HG03280 (cell line): ENCODE results near the gene BTBD18.
"Not testable (repeated sequence)": the region's sequence is repeated elsewhere in the genome, so short reads cannot be mapped to it uniquely, and the experiment has no call there.

Experiments
- ATAC-seq: cut with Tn5 transposase; IDR thresholded peaks from one replicate; pipeline ENCODE4 v1.9.1; 2021; ENCODE audit warnings: mild to moderate bottlenecking, moderate library complexity; ENCODE audit not compliant: unreplicated experiment

The BTBD18 gene

DNA sequence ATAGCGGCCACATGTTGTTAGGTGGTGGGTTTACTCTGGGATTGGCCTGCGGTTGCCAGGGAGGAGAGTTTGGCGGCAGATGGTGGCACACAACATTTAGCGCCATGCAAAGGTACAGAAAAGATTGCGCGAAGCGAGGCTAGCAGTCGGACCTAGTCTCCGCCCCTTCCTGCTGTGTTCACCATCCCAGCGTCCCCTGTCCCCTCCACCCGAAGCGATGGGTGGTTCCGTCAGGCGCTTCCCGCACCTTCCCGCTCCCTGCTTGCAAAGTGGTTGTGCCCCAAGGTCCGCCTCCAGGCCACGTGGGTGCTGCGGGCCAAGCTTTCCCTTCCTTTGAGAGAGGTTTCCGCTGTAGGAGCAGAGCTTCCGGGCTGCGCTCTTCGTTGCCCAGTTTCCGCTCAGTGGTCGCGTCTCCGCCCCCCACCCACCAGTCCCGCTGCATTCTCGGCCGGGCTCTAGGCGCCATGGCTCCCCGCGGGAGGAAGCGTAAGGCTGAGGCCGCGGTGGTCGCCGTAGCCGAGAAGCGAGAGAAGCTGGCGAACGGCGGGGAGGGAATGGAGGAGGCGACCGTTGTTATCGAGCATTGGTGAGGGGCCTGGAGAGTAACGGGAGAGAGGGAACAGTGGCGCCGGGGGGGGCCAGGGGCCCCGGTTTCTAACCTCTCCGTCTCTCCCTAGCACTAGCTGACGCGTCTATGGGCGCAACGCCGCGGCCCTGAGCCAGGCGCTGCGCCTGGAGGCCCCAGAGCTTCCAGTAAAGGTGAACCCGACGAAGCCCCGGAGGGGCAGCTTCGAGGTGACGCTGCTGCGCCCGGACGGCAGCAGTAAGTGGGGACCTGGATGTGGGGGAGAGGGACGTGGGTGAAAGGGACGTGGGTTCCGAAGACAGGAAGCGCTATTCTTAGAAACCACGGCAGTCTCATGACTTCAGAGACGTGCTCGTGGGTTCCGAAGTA is 10.2 kb downstream of the BTBD18 start, which contains the start of gene SELENOH:
Gene SELENOH (plus strand): TSS at position 360 of the 955 bp plus-strand sequence. CDS start 105 bp downstream, at position 465.
- peak; percentile 92 for ATAC-seq

DNA sequence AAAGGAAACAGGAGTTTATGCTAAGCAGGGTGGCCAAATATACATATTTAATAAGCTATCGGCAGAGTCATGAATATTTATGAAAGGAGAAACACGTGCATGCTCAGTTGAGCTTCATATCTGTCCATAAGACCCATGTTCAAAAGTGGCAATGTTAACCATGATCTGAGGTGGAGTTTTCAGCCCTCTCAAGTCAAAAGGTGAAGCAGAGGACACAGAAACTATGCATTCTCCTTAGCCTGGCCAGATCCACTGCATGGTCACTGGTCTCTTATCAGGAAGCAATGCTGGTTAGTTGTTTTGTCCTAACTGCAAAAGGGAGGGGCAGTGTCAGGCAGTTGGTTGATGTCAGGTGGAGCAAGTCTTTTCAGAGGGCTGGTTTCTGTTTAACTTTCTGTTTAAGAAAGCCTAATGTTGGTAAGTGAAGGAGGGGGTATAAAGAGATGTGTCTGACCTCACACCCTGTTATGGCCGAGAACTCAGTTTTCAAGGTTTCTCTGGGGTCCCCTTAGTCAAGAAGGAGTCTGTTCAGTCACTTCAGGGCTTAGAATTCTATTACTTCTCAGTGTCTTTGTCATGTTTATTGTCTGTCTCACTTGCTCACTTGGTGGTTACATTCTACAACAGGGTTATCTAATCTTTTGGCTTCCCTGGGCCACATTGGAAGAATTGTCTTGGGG is 15.9 kb downstream of the BTBD18 start:
- peak; percentile 58 for ATAC-seq

DNA sequence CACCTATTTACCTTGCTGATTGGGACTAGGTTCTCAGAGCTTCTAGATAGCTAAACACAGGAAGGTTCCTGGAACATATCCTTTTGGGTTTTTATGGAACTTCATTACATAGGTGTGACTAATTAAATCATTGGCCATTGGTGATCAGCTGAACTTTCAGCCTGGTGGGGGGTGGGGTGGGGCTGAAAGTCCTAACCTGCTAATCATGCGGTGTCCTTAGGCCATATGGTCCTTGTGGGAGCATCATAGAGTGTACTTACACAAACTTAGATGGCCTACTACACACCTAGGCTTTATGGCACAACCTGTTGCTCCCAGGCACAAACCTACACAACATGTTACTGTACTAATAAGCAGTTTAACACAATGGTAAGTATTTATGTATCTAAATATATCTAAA is 19.0 kb downstream of the BTBD18 start:
- no peak for ATAC-seq

DNA sequence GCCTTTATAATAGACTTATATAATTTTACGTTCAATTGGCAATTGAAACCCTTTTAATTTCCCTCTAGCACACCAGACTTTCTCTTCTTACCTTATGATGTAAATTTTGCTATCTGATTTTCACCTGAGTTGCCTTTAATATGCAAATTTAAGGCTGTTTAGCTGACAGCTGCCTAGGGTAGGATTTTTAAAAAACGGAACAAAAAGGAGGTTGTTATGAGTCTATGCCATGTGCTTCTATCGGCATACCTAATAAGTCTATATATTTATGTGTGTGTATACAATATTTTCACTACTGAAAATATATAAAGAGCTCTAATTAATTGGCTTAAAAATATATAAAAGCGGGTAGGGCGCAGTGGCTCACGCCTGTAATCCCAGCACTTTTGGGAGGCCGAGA is 22.1 kb downstream of the BTBD18 start:
- ATAC-seq: no peak

DNA sequence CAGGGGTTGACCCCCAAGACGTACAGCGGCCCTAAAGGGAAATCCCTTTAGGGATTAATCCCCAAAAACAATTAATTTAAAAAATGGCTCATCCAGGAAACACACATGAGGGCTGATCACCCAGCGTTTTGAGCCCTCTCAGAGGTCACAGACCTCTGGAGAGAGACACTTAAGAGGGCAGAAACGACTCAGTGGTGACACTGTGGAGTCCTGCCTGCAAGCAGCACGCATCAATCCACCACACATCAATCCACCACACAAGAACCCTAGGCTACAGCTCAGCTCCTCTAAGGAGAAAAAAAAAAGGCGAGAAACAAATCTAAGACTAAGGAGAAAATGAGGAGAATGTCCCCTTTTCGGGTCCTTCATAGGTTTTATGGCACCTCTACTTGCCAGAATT is 22.8 kb downstream of the BTBD18 start:
- ATAC-seq: no peak

DNA sequence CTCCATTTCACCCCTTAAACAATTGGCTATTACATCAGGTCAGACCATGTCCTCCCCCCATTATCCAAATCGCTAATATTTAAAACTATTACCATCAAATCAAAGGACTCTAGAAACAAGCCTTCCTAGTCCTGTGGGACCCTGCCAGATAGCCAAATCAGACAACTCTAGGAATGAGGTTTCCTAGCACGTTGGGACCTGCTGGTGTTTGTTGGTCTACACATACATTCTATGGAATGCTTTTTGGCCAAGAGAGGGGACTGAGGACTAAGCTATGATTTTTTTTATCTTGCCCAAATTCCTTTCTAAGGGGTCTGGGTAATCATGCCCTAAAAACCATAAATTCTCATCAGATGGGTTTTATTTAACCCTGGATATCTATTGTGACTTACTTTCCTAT is 24.4 kb downstream of the BTBD18 start:
- ATAC-seq: no peak

DNA sequence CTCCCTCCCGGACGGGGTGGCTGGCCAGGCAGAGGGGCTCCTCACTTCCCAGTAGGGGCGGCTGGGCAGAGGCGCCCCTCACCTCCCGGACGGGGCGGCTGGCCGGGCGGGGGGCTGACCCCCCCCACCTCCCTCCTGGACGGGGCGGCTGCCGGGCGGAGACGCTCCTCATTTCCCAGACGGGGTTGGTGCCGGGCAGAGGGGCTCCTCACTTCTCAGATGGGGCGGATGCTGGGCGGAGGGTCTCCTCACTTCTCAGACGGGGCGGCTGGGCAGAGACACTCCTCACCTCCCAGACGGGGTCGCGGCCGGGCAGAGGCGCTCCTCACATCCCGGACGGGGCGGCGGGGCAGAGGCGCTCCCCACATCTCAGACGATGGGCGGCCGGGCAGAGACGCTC is 34.9 kb downstream of the BTBD18 start:
- not testable (repeated sequence) for ATAC-seq

DNA sequence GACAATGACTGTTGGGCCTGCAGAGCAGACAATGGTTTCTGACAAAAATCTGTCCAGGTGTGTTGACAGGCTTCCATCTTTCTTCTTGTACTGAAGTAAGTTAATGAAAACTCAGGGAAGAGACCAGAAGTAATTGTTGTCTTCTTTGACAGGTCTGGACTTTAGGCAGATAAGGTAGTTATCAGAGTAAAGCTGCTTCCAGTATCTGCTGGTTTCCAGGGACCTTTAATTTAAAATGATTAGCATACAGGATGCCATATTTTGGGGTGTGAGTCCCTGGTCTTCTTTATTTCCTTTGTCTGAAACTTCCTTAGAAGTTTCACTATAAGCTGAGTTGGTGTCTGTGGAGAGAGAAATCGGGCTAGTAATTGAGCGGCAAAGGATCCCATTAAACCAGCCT is 37.8 kb downstream of the BTBD18 start:
- no peak for ATAC-seq

DNA sequence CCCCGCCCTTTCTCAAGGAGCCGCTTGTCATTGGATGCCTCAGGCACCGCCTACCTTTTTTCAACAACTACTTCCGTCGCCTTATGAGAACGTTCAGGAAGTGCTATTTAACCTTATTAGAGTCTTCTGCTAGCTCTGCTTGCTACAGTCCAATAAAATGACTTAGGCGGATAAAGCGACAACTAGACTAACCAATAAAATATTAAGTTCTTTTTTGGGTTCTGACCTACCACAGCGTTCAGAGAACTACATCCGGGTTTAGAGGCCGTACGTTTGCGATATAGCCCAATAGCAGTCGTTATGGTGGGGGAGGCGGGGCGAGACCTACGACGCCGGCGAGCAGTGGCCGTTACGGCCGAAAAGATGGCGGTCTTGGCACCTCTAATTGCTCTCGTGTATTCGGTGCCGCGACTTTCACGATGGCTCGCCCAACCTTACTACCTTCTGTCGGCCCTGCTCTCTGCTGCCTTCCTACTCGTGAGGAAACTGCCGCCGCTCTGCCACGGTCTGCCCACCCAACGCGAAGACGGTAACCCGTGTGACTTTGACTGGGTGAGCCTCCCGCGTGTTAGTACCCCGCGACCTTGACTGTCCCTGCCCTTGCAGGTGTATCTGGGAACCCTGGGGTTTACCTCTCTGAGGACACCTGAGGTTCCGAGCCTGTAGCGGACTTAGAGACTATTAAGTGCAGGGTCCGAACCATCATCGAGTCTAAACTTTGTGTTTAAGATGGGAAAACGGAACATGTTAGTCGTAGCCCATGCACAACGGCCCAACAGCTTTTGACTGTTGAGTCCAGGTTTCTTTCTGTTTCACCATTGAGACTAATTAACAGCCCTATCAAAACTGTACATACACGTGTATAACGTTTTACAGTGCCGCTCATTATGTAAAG is 39.1 kb downstream of the BTBD18 start, which contains the start of gene TMX2:
Gene TMX2 (plus strand): TSS at position 338 of the 895 bp plus-strand sequence. CDS start 26 bp downstream, at position 364.
- ATAC-seq: peak; percentile 92

DNA sequence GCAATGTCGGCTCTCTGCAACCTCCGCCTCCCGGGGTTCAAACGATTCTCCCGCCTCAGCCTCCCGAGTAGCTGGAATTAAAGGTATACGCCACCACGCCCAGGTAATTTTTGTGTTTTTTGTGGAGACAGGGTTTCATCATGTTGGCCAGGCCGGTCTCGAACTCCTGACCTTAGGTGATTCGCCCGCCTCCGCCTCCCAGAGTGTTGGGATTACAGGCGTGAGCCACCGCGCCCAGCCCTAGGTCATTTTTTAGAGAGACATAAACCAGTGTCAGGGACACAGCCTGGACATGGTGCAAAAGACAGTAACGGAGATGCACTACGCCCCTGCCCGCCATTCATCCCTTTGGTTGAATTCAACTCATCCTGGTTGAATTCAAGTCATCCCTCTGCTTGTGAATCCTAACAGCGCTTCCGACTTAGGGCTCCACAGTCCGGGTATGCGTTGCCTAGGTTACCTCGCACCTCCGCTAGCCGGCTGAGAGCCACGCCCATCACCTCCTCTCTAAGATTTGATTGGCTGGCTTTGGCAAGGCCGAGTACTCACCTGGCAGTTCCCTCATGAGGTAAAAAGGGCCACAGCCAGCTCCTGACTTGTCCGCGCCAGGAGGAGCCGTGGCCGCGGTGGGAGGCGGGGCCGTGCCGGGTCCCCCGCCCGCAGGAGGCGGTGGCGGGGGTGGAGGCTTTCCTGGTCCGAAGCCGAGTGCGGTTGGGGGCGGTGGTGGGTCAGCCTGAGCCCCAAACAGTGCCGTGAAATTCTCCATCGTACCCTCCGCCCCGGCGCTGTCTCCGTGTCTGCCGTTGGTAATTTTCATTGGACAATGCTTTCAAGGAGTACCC is 40.0 kb downstream of the BTBD18 start, which contains the start of gene MED19:
Gene MED19 (minus strand): TSS at position 802 of the 842 bp plus-strand sequence. CDS start 36 bp downstream, at position 766.
- peak; percentile 40 for ATAC-seq

DNA sequence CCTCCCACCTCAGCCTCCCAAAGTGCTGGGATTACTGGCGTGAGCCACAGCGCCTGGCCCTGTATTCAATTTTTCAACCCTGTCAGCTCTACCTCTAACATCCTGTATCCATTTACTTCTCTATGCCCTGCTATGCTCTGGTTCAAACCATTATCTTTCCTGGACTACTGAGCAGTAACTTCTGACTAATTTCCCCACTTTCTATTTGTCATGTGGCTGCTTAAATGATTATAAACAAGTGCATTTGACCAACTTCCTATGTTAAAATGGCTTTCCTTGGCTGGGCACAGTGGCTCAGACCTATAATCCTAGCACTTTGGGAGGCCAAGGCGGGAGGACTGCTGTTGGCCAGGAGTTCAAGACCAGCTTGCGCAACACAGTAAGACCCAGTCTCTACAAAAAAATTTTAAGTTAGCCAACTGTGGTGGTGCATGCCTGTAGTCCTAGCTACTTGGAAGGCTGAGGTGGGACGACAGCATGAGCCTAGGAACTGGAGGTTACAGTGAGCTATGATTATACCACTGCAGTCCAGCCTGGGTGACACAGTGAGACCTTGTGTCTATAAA is 41.7 kb downstream of the BTBD18 start:
- ATAC-seq: no peak

DNA sequence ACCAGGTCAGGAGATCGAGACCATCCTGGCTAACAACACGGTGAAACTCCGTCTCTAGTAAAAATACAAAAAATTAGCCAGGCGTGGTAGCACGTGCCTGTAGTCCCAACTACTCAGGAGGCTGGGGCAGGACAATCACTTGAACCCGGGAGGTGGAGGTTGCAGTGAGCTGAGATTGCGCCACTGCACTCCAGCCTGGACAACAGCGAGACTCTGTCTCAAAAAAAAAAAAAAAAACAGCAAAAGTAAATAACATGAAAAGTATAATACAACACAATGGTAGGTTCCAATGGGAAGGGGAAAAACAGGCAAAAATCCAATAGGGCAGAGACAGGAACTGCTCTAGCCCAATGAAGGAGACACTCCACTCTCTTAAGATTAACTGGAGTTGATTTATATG is 46.2 kb downstream of the BTBD18 start:
- not testable (repeated sequence) for ATAC-seq

DNA sequence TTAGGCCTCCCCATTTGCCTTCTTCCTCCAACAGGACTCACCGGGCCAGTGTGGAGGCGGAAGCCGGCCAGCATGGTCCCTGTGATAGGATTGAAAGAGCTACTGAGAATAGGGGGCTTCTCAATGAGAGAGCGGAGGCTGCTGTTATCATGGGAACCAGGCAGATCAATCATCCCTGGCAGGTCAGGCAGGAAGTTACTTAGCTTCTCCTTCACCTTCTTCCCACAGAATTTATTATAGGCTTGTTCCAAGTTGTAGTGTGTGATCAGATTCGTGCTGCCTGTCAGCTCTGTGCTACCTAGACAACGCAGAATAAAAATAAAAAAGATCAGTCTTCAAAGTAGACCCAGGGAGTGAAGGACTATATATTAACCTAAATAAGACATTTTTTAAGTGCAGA is 46.7 kb downstream of the BTBD18 start:
- no peak for ATAC-seq

DNA sequence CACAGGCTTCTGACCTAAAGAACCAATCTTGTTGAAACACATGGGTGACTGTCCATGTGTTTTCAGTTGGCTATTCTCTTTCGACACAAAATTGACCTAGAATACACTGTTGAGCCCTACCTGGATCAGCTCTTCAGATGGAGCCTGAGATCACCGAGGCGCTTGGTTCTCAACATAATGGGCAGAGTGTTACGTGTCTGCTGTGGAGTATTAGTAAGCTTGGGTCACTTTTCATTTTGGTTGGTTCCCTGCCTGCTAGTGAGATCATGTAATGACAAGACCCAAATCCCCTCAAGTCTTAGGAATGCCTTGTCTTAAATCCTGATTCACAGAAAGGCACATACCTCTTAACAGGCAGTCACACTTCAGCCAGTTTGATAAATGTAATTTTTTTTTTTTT is 48.3 kb downstream of the BTBD18 start:
- no peak for ATAC-seq

DNA sequence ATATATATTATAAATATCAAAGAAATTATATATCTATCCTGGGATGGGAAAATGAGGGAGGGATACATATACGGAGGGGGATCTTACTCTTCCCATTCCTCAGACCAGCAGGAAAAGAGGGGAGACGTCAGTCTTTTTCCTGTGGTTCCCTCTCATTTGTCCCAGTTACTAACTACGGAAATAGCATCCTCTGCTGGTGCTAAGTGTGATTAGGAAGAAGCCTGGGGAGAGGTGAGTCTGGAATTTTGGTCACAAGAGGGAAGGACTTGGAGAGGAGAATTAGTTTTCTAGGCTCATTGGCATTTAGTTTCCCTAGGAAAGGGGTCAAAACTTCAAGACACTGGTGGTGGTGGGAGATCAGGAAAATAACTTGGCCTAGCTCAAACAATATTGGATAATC is 51.2 kb downstream of the BTBD18 start:
- ATAC-seq: no peak

DNA sequence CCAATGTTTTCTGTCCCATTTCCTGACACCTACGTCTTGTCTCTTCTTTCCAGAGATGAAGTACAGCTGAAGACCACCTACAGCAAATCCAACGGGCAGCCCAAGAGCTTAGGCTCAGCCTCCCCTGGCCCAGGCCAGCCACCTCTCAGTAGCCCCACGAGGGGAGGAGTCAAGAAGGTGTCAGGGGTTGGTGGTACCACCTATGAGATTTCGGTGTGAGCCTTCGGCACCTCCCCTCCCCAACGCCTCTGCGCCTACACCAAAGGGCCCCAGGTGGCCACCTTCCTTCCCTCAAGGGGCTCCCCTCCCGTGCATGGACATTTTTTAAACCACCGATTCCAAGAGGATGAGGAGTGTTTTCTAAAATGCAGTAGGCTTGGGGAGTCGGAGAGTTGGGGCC is 51.8 kb downstream of the BTBD18 start:
- no peak for ATAC-seq

DNA sequence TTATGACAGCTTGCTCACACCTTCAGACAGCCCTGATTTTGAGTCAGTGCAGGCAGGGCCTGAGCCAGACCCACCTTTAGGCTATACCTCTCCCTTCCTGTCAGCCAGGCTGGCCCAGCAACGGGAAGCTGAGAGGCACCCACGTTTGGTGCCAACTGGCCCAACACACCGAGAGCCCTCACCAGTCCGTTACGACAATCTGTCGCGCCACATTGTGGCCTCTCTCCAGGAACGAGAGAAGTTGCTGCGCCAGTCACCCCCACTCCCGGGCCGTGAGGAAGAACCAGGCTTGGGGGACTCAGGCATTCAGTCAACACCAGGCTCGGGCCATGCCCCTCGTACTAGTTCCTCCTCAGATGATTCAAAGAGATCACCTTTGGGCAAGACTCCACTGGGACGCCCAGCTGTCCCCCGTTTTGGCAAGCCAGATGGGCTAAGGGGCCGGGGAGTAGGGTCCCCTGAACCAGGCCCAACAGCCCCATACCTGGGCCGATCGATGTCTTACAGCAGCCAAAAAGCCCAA is 52.7 kb downstream of the BTBD18 start:
- no peak for ATAC-seq
